Fibroblast of skin of right biceps (primary cell): ENCODE results near the gene HECW1.
"Not testable (repeated sequence)": the region's sequence is repeated elsewhere in the genome, so short reads cannot be mapped to it uniquely, and the experiment has no call there.

Experiments
- DNase-seq: peaks from one replicate; pipeline ENCODE4 v3.0.0-alpha.2; 2013

HECW1 gene

DNA sequence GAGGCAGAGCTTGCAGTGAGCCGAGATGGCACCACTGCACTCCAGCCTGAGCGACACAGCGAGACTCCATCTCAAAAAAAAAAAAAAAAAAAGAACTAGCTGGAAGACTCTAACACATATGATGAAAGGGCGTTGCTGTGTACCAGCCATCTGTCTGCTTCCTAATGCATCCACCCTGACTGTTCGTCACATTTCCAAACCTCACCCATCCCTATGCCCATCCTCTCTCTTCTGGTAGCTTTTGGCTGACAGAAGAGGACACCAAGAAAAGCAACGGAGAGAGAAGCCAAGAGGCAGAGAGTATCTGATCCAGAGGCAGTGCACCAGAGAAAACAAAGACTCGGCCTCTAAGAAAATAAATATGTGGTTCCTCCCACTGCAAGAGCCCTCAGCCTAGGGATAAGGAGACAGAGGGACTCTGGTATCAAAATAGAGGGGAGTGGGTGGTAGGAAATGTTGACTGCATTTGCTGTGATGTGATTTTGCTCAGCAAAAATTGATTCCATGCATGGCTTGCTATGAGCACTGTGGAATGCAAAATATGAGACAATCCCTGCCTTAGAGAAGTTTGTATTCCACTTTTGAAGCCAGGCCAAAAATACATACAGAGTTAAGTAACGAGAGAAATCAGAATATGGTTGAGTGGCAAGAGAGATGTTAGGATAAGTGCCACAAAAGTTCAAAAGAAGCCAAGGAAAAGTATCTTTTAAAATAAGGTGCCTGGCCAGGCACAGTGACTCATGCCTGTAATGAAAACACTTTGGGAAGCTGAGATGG, 369.6 kb downstream of the HECW1 start:
- DNase-seq: peak; percentile 79

DNA sequence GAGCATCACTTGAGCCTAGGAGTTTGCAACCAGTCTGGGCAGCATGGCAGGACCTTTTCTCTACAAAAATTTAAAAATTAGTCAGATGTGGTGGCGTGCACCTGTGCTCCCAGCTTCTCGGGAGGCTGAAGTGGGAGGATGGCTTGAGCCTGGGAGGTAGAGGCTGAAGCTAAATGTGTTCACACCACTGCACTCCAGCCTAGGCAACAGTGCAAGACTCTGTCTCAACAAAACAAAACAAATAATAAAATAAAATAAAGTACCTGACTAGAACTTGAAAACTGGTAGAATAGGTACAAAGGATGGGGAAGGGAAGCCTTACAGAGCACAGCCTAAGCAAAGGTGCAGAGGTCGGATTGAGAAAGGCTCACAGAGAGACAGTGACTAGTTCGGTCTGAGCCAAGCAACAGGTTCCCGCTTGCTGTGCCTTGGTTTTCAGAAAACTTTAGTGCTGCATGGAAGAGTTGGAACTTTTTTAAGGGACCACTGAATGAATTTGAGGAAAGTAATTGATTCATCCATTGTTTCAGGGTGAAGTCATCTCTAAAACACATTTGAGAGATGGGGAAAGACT, 370.3 kb downstream of the HECW1 start:
- DNase-seq: no peak

DNA sequence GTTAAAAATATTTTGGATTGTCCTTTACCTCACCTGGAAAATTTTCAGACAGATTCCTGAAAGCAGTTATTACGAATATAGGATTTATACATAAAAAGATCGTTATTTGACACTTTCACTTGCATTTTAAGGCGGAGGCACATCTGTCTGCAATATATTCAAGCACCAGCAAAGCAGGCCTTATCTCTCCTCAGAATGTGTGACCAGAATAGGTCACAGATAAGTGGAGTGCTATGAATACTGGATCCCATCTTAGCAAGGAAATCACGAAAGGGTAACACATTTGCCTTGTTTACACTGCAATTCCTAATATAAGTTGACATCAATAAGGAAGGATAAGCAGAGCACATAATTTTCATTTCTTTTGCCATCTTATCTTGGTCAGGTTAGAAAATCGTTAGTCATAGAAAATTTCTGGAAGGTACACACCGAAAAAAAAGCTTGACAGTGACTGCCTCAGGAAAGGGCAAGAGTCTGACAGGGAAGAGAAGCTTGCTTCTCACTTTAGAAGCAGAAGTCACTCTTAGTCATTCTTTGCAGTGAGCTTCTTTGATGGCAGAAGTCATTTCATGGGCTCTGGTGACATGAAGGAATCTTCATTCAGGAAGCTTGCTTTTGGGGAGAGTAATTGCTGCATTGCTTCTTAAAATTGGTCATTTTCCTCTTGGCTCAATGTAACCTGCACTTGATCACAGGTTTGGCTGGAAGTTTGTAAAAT, 372.4 kb downstream of the HECW1 start:
- no peak for DNase-seq

DNA sequence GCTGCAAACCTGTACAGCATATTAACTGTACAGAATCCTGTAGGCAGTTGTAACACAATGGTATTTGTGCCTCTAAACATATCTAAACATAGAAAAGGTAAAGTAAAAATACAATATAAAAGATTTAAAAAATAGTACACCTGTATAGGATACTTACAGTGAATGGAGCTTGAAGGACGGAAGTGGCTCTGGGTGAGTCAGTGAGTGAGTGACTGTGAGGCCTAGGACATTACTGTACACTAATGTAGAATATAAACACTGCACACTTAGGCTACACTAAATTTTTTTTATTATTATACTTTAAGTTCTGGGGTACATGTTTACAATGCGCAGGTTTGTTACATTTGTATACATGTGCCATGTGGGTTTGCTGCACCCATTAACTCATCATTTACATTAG, 373.1 kb downstream of the HECW1 start:
- no peak for DNase-seq

DNA sequence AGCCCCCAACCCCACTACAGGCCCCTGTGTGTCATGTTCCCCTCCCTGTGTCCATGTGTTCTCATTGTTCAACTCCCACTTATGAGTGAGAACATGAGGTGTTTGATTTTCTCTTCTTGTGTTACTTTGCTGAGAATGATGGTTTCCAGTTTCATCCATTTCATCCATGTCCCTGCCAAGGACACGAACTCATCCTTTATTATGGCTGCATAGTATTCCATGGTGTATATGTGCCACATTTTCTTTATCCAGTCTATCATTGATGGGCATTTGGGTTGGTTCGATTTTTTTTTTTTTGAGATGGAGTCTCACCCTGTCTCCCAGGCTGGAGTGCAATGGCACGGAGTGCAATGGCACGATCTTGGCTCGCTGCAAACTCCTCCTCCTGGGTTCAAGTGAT, 373.6 kb downstream of the HECW1 start:
- not testable (repeated sequence) for DNase-seq

DNA sequence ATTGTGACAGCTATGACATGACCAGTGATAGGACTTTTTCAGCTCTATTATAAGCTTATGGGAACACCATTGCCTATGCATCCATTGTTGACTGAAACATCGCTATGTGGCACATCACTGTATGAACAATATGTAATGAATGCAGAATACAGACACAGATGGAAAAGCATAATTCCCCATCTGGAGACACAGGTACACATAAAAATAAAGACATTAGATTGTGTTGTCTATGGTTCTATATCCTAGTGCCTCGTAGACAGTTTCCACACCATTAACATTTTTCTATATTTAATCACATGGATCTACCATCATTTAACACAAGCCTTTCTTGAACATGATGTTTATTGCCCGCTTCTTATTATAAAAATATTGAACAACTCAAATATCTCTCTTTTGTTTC, 374.2 kb downstream of the HECW1 start:
- no peak for DNase-seq

DNA sequence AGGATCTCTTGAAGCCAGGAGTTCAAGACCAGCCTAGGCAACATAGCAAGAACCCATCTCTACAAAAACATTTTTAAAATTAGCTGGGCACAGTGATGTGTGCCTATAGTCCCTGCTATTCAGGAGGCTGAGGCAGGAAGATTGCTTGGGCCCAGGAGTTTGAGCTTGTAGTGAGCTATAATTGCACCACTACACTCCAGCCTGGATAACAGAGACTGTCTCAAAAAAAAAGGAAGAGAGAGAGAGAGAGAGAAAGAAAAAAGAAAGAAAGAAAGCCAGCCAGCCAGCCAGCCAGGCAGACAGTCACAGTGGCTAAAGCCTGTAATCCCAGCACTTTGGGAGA, 375.3 kb downstream of the HECW1 start:
- DNase-seq: no peak

DNA sequence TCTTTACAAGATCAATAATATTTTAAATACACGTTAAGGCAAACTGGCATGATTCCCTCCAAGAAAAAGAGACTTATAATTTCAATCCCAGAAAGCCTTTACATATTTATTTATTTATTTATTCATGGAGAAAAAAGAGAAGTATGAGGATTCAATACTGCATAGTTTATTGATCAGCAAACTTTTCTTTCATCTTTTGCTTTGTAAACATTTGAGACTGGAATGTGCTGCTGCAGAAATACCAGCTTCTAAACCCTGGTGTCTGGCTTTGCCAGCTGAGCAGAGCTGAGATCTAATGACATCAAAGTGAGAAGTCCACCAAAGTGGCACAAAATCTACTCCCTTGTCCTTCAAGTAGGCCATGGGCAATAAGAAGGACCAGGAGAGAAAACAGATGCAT, 376.8 kb downstream of the HECW1 start:
- DNase-seq: no peak

DNA sequence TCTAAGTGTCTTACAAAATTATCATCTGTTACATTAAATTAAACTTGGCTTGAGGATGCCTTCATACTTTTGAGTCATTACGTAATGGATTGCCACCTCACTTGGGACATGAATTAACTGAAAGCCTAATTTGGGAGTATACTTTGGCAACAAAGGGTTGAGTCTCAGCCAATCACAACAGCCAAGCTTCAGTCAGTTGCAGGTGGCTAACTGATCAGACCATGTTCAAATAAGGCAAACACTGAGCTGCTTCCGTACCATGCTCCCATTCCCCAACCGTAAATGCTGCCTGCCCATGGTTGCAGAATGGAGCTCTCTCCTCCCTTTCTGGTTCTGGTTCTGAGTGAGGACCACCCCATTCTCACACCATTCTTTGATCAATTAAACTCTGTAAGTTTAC, 377.6 kb downstream of the HECW1 start:
- DNase-seq: no peak

DNA sequence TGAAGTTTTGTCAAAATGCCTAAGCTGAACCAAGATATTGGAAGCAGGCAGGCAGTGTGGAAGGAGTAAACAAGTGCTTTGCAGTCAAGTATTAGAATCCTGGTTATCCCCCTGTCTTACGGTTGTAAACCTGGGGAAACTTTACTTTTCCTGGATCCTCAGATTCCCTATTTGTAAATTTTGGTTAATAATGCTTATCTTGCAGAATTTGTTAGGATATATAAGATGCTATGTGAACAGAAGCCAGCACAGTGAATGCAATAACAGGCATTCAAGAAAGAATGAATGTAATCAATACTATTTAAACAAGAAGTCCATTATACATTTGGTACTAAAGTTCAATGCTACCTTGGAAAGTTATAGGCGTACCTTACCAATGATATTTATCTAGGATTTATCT, 378.7 kb downstream of the HECW1 start:
- DNase-seq: no peak

DNA sequence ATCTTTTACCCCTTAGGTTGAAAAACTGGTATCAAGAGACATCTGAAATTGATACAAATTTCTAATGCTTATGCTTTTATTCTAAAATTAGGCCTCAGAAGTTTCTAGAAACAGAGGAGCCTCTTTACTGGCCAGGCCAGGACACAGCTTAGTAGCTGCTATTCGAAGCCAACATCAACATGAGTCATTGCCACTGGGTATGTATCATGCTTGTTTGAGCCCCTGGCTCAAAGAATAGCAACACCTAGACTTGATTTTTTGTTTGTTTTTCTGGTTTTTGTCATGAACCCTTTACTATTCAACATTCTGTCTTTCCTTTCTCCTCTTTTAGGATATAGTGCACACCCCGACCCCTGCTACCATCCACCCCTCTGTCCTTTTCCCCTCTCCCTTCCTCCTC, 379.5 kb downstream of the HECW1 start:
- DNase-seq: peak; percentile 80

DNA sequence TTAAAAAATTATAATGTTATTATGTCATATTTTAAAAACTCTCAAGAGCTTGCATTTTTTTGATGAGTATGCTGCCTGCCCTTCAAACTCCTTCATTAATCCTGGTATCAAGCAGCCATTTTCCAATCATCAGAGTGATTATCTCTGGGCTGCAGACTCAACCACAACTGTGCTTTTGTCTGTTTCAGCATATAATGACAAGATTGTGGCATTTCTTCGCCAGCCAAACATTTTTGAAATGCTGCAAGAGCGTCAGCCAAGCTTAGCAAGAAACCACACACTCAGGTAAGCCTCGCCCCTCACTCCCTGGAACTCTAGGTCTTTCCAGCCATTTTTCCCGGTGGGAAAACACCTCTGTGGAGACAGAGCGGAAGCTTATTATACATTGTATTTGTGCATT, 380.4 kb downstream of the HECW1 start:
- no peak for DNase-seq

DNA sequence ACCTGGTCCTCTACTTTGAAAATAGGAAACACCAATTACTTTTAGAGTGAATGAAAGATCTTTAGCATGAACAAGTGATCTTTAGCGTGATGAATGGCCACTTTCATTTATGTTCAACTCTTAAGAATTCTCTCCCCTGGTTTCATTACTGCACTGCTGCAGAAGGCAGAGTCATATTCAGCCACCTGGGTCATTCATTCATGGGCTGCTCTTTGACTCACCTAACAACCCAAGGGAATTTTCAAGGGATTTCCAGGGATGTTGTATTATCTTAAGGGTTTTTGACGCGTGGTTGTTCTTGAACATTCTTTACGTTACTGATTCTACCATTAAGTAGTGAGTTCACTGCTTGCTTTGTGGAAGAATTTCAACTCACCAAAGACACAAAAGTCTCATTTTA, 383.1 kb downstream of the HECW1 start:
- DNase-seq: no peak

DNA sequence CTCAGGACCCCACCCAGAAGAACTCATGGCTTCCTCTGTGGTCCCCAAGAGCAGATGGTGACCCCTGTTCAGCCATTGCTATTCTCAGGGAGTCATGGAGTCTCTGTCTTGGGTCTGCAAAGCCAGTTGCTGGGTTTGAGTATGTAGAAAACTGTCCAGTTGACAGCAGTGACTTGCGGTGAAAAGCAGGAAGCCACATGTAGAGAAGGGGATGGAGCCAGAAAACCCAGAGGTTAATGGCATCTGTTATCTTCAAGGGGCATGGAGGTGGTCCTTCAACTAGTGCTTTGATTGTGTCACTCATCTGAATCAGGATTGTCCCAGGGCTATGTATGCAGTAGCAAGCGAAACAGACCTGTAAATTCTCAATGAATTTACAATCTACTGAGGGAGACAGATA, 384.1 kb downstream of the HECW1 start:
- no peak for DNase-seq

DNA sequence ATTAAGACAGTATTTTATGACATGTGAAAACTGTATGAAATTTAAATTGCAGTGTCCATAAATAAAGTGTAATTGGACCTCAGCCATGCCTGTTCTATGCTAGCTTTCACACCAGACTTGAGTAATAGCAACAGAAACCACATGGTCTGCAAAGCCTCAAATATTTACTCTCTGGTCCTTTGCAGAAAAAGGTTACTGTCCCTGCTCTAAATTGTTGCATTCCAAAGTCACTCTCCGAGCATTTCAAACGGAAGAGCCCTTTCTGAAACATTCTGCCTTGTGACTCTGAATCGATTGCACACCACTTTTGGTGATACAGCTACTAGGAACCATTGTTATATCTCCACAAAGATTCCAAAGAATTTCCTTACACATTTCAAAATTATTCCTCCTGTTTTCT, 389.4 kb downstream of the HECW1 start:
- peak; percentile 84 for DNase-seq

DNA sequence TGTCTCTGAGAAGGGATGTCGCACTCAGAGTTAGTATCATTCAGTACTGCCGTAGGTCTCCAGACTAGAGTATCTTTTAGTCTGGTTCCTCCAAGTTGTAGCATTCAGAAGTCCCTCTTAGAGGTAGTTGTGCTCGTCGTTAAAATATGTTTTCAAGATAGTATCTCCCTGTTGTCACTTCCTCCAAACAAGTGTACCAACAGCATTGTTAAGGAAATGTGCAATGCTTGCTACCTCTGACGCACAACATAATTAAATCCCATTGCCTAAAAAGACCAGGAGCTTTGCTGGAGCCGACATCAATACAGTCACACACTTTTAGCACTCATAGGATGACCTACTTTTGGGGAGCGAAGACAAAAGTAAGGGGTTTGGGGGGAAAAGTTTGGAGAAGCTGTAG, 390.5 kb downstream of the HECW1 start:
- no peak for DNase-seq

DNA sequence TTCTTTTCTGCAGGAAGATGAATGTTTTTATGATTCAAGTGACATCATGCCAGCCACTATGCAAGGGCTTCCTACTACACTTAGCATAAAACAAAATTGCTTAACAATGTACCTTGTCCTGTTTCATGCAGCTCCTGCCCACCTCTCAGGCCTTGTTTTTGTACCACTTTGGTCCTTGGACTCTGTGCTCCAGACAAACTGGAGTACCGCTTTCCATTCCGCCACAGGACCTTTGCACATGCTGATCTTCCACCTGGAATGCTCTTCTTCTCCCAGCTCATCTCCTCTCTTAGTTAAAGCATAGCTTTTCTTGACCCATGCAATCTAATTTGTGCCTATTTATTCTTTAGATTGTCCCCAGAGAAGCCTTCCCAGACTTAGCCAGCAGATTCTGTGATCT, 393.0 kb downstream of the HECW1 start:
- DNase-seq: no peak

DNA sequence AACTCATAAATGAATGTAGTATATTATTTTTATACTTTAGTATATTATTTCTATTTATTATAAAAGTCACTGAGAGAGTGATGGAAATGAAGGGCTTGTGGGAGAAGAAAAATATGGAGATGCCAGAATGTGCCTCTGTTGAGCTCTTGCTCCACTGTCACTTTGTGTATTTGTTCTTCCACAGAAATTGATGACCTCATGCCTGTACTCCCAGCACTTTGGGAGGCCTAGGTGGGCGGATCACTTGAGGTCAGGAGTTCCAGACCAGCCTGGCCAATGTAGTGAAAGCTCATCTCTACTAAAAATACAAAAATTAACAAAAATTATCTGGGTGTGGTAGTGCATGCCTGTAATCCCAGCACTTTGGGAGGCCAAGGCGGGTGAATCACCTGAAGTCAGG, 394.0 kb downstream of the HECW1 start:
- no peak for DNase-seq

DNA sequence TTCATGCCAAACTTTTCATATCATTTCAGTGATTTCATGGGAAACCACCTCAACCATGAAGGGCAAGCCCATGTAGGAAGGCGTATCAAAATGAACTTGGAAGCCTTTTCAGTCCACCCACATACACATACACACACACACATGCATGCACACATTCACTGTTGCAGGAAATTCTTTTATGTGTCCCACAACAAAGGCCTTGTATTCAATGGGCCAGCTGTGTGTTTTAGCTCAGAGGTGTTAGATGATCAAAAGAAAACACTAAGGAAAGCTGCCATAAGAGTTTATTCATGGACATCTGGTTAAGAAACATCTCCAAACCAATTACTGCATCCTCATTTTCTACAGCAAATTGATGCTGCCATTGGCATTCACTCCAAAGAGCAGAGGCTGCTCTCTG, 396.0 kb downstream of the HECW1 start:
- DNase-seq: no peak

DNA sequence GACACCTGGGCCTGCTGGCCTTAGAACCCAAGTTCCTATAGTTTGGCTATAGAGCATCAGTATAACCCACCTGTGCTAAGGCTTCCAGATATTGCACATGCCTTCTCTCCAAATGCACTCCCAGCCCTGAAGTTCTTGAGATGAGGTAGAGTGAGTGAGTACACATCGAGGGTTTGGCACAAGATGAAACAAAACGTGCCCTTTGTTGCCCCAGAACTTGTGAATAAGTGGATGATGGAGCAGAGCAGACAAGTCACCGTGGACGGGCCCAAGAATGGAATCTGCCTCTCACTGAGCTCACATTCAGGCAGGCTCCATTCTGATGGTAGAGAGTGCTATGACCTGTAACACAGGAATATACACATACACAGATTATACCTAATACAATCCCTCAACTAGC, 397.5 kb downstream of the HECW1 start:
- no peak for DNase-seq

DNA sequence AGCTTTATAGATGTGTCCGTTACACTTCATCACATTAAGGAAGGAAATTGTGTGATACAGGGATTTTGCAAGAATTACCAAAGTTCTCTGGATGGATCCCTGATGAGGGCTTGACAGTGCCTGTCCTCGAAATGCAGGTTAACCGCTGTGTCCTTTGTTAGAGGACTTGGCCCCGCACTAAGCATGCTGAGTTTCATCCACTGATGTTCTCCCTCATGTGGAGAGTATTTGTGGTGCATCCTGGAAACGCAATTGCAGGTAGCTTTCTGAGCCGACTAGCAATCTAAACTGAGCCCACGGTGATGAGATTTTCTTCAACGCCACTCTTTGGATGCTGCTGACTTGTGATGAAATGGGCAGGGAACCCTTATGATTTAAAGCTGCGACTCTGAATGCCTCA, 398.6 kb downstream of the HECW1 start:
- DNase-seq: no peak

DNA sequence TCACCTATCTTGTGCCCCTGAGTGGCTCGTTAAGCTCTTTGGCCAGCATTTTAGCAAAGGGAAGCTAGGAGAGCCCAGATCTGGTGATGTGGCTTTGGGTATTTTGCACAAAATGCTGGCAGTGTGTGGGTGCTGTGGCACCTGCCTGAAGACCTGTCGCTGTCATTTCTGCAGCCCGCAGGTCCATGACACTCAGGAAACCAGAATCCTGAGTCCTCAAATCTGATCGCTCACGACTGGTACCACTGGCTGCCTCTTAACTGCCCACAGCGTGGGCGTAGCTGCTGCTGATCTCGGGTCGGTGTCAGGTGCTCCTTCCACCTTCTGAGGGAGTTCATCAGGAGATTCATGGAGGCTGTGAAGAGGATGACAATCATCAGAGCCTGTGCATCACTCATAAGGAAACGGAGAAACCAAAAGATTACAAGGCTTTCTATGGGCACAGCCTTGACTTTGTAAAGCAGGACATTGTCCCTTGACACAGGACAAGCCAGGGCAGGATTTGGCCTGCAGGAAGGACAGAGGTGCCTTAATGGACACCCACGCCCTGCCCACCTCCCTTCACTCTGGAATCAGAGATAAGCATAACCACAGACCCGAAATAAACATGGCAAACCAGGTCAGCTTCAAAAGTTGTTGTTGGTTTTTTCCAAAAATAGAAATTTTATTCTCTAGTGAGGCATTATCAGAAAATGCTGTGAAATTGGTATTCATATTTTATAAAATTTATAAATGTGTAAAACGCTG, 399.5 kb downstream of the HECW1 start:
- no peak for DNase-seq

DNA sequence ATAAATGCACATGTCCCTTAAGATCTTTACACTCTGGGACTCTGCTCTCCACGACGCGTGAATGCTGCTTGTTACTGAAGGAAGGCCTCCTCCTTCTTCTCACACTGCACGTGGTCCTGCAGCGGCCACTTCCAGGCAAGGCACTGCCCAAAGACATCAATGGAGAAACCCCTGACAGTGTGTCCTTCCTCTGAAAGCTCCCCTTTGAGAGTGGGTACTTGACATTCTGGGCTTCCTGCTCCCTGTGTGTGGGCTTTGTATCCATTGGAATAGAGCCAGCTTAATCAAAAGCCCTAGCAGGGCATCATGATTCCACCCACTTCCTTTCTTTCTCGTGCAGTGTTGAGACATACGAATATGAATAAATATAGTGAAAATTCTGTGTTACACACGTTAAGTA, 400.8 kb downstream of the HECW1 start:
- DNase-seq: no peak
